Measurements from ENCODE around the gene IFT20. TPM values are rescaled to one million over a fixed set of nuclear protein-coding genes. Genes with fewer than 3 reads are reported as not detected.

The IFT20 gene
- total and polyA plus RNA-seq, 2 of the 13 experiments (the other 11 are each of a cell fraction or from before 2014, with no cell fraction given): 28.0 to 37.8 TPM

- TF ChIP-seq ZXDC (CRISPR knock-in tag; IDR thresholded peaks at IDR 0.05) (no peak), GATAD2A (CRISPR knock-in tag; IDR thresholded peaks at IDR 0.05) (peak; percentile 92), MIER3 (CRISPR knock-in tag; IDR thresholded peaks at IDR 0.05; ENCODE audit: borderline replicate concordance) (peak; percentile 93; the same call in 1 of the 2 replicates), SP140L (CRISPR knock-in tag; IDR thresholded peaks at IDR 0.05; ENCODE audit: borderline replicate concordance) (no peak), ATF1 (CRISPR knock-in tag; IDR thresholded peaks at IDR 0.05) (no peak), ZMYM2 (CRISPR knock-in tag; IDR thresholded peaks at IDR 0.05) (peak; percentile 82), ZBTB46 (CRISPR knock-in tag; IDR thresholded peaks at IDR 0.05; ENCODE audit: borderline replicate concordance) (no peak), STAT6 (CRISPR knock-in tag; IDR thresholded peaks at IDR 0.05; ENCODE audit: borderline replicate concordance) (peak; percentile 73; the same call in 1 of the 2 replicates), DMAP1 (CRISPR knock-in tag; IDR thresholded peaks at IDR 0.05) (peak; percentile 32; the same call in 1 of the 2 replicates), MTA3 (CRISPR knock-in tag; IDR thresholded peaks at IDR 0.05) (no peak), ZBTB3 (CRISPR knock-in tag; IDR thresholded peaks at IDR 0.05; ENCODE audit: borderline replicate concordance, low read depth) (0 out of 2 replicates have a peak, but pooled peaks have one; percentile 4), ELK4 (CRISPR knock-in tag; IDR thresholded peaks at IDR 0.05; ENCODE audit: borderline replicate concordance) (no peak), ZNF282 (IDR thresholded peaks at IDR 0.05; ENCODE audit: partially characterized antibody) (no peak), STAT5B (CRISPR knock-in tag; IDR thresholded peaks at IDR 0.05) (no peak), NFIC (IDR thresholded peaks at IDR 0.05; ENCODE audit: low read length) (peak; percentile 68; the same call in 1 of the 2 replicates), ZNF414 (CRISPR knock-in tag; IDR thresholded peaks at IDR 0.05) (peak; percentile 90; the same call in 1 of the 2 replicates), ZNF775 (CRISPR knock-in tag; IDR thresholded peaks at IDR 0.05; ENCODE audit: borderline replicate concordance) (peak; percentile 22; the same call in 1 of the 2 replicates), DDIT3 (CRISPR knock-in tag; IDR thresholded peaks at IDR 0.05) (no peak), SOX5 (CRISPR knock-in tag; IDR thresholded peaks at IDR 0.05; ENCODE audit: borderline replicate concordance) (peak; percentile 83), MYPOP (CRISPR knock-in tag; IDR thresholded peaks at IDR 0.05) (peak; percentile 62; the same call in 1 of the 2 replicates)
These were observed 33.1 kb upstream of the IFT20 start (continued) for GRCh38 chr17:28368306-28368831.

All from HepG2 (cell line).